Measurements from ENCODE around the gene DOLPP1. TPM values are rescaled to one million over a fixed set of nuclear protein-coding genes. Genes with fewer than 3 reads are reported as not detected.

DOLPP1 gene
- polyA plus RNA-seq, 3 donors: 5.4 to 6.6 (median 5.9) TPM

- Mint-ChIP-seq H3K4me1 (peaks cover 49% of the 10 kb centered on the region), H3K9me3 (peaks cover 0 to 2% (median 0%) of the 10 kb centered on the region in 7 donors), H3K27me3 (ENCODE audit: low read depth in 3 of 3) (peaks cover 0 to 4% (median 0%) of the 10 kb centered on the region in 3 donors), H3K36me3 (peaks cover 14 to 21% of the 10 kb centered on the region in 2 donors), H3K4me3 (peak overlapping the region; percentile 71 to 82), H3K27ac (peak overlapping the region in 2 of 7 donors; percentile 78 to 96)
- H3K79me2 ChIP-seq (ENCODE audit: insufficient read depth, low read length): peaks cover 52% of the 10 kb centered on the region
- peak overlapping the region; percentile 56 to 99 (median 90) for H3K4me3 ChIP-seq (replicated peaks in 1 of 3; ENCODE audit: low read depth in 2 of 3, low read length in 3 of 3)
- no peak for TF ChIP-seq CTCF (IDR thresholded peaks at IDR 0.05)
- peak in 2 of 3 donors; percentile 14 to 19 for DNase-seq
- H3K27me3 ChIP-seq (ENCODE audit: control insufficient read depth in 2 of 2, insufficient read depth in 2 of 2, low read length in 2 of 2): no peaks in the 10 kb centered on the region
- H3K36me3 ChIP-seq (replicated peaks in 1 of 2; ENCODE audit: control insufficient read depth in 1 of 2, insufficient read depth in 2 of 2, low read length in 2 of 2): peaks cover 12 to 19% of the 10 kb centered on the region in 2 donors
- WGBS (ENCODE audit: insufficient coverage): 8% methylated on average over 63 of the region's 64 CpGs
- peak overlapping the region in 1 of 2 donors; percentile 96 for H3K27ac ChIP-seq (ENCODE audit: low read depth in 1 of 2, low read length in 2 of 2)
- peak overlapping the region; percentile 97 for H2AFZ ChIP-seq (ENCODE audit: insufficient read depth, low read depth, low read length, poor library complexity, severe bottlenecking)
- H3K4me1 ChIP-seq (ENCODE audit: control insufficient read depth in 1 of 2, insufficient read depth in 2 of 2, low read length in 2 of 2): peaks cover 50 to 55% of the 10 kb centered on the region in 2 donors
- peak overlapping the region; percentile 100 for H3K4me2 ChIP-seq (replicated peaks; ENCODE audit: extremely low read depth, low read length, poor library complexity, severe bottlenecking)
- H4K20me1 ChIP-seq (ENCODE audit: insufficient read depth, low read length): peaks cover 9% of the 10 kb centered on the region
- H3K9me3 ChIP-seq (replicated peaks in 1 of 2; ENCODE audit: control insufficient read depth in 1 of 2, insufficient read depth in 1 of 2, low read length in 2 of 2): no peaks in the 10 kb centered on the region
- intact Hi-C loops (cut with micrococcal nuclease): loop anchor here in 1 of 2 donors (2.0 kb wide), 2 partner anchors 29 to 81 kb away; partner anchors contain the start of genes DOLPP1 and SH3GLB2
- peak overlapping the region; percentile 90 for H3K9ac ChIP-seq (ENCODE audit: insufficient read depth, low read length, poor library complexity, severe bottlenecking)
Measured at GRCh38 chr9:129109952-129110739, 29.2 kb downstream of the DOLPP1 start.

- Mint-ChIP-seq H3K27ac (peak within 1 kb of the TSS; percentile 94 to 98 (median 96)), H3K27me3 (ENCODE audit: low read depth in 3 of 3) (peaks cover 0 to 4% (median 0%) of the 10 kb centered on the region in 3 donors), H3K36me3 (peaks cover 13 to 17% of the 10 kb centered on the region in 2 donors), H3K4me3 (peak within 1 kb of the TSS; percentile 94 to 95), H3K9me3 (peaks cover 0 to 2% (median 0%) of the 10 kb centered on the region in 7 donors), H3K4me1 (peaks cover 55% of the 10 kb centered on the region)
- Histone ChIP-seq H3K27me3 (ENCODE audit: control insufficient read depth in 2 of 2, insufficient read depth in 2 of 2, low read length in 2 of 2) (no peaks in the 10 kb centered on the region), H3K27ac (ENCODE audit: low read depth in 1 of 2, low read length in 2 of 2) (peak within 1 kb of the TSS; percentile 83 to 96), H3K4me2 (replicated peaks; ENCODE audit: extremely low read depth, low read length, poor library complexity, severe bottlenecking) (peak within 1 kb of the TSS; percentile 100), H3K36me3 (replicated peaks in 1 of 2; ENCODE audit: control insufficient read depth in 1 of 2, insufficient read depth in 2 of 2, low read length in 2 of 2) (peaks cover 12 to 16% of the 10 kb centered on the region in 2 donors), H2AFZ (ENCODE audit: insufficient read depth, low read depth, low read length, poor library complexity, severe bottlenecking) (peak within 1 kb of the TSS; percentile 97), H3K9me3 (replicated peaks in 1 of 2; ENCODE audit: control insufficient read depth in 1 of 2, insufficient read depth in 1 of 2, low read length in 2 of 2) (no peaks in the 10 kb centered on the region), H3K4me1 (ENCODE audit: control insufficient read depth in 1 of 2, insufficient read depth in 2 of 2, low read length in 2 of 2) (peaks cover 50 to 60% of the 10 kb centered on the region in 2 donors), H3K4me3 (replicated peaks in 1 of 3; ENCODE audit: low read depth in 2 of 3, low read length in 3 of 3) (peak within 1 kb of the TSS; percentile 83 to 99 (median 96)), H3K79me2 (ENCODE audit: insufficient read depth, low read length) (peaks cover 60% of the 10 kb centered on the region), H4K20me1 (ENCODE audit: insufficient read depth, low read length) (peaks cover 13% of the 10 kb centered on the region), H3K9ac (ENCODE audit: insufficient read depth, low read length, poor library complexity, severe bottlenecking) (peak within 1 kb of the TSS; percentile 90)
- TF ChIP-seq CTCF (IDR thresholded peaks at IDR 0.05): no peak
- DNase-seq: peak; percentile 94 to 97 (median 97)
- WGBS (ENCODE audit: insufficient coverage): under 1% methylated on average over 55 of the region's 77 CpGs
- intact Hi-C loops (cut with micrococcal nuclease): loop anchor here in 1 of 2 donors (2.0 kb wide), 2 partner anchors 30 to 82 kb away; partner anchors contain the start of genes DOLPP1 and SH3GLB2
Measured at GRCh38 chr9:129110740-129111527, 30.0 kb downstream of the DOLPP1 start, which contains the start of the genes CRAT and PTPA. Gene CRAT (minus strand): TSS chr9:129110793. CDS start chr9:129110509, 284 bp downstream. Gene PTPA (plus strand): TSS chr9:129111415. CDS start chr9:129111601, 186 bp downstream.
